GM21528 (cell line): ENCODE measurements around the gene CISD3.
A peak's percentile ranks its signal among the peaks of the same experiment; 100 is the strongest.
"Not testable (repeated sequence)": the region's sequence is repeated elsewhere in the genome, so short reads cannot be mapped to it uniquely, and the experiment has no call there.

Experiments used
- ATAC-seq: cut with Tn5 transposase; IDR thresholded peaks from one replicate; pipeline ENCODE4 v1.9.1; 2021; ENCODE audit warnings: mild to moderate bottlenecking, moderate library complexity; ENCODE audit not compliant: unreplicated experiment, low FRiP score

Gene CISD3

GRCh38 chr17:38725066-38725465 lies 5.1 kb upstream of the CISD3 start:
- no peak for ATAC-seq

GRCh38 chr17:38726145-38726544 lies 4.0 kb upstream of the CISD3 start:
- not testable (repeated sequence) for ATAC-seq

GRCh38 chr17:38727736-38728135 lies 2.4 kb upstream of the CISD3 start:
- ATAC-seq, result no peak

GRCh38 chr17:38728290-38728831 lies 1.8 kb upstream of the CISD3 start:
- no peak for ATAC-seq

- no peak for ATAC-seq
These were observed 714 bp upstream of the CISD3 start for GRCh38 chr17:38729368-38729885.

GRCh38 chr17:38730526-38731379 lies 612 bp downstream of the CISD3 start:
- ATAC-seq, result peak; percentile 1

- ATAC-seq, result no peak
These were observed 1.6 kb downstream of the CISD3 start for GRCh38 chr17:38731526-38732294.

GRCh38 chr17:38732376-38733281 lies 2.5 kb downstream of the CISD3 start:
- no peak for ATAC-seq

GRCh38 chr17:38733282-38733981 lies 3.3 kb downstream of the CISD3 start:
- no peak for ATAC-seq

- no peak for ATAC-seq
These were observed 4.1 kb downstream of the CISD3 start for GRCh38 chr17:38733982-38734973.

GRCh38 chr17:38735161-38735997 lies 5.2 kb downstream of the CISD3 start:
- no peak for ATAC-seq

- no peak for ATAC-seq
These were observed 8.0 kb downstream of the CISD3 start for GRCh38 chr17:38738007-38738662.

GRCh38 chr17:38738686-38739085 lies 8.5 kb downstream of the CISD3 start:
- ATAC-seq, result no peak

GRCh38 chr17:38739305-38739704 lies 9.2 kb downstream of the CISD3 start:
- no peak for ATAC-seq

- no peak for ATAC-seq
These were observed 9.9 kb downstream of the CISD3 start for GRCh38 chr17:38740044-38740443.

- no peak for ATAC-seq
These were observed 10.7 kb downstream of the CISD3 start for GRCh38 chr17:38740806-38741205.

- no peak for ATAC-seq
These were observed 11.3 kb downstream of the CISD3 start for GRCh38 chr17:38741461-38741860.
